ENCODE results near the gene CDC34. TPM values are rescaled to one million over a fixed set of nuclear protein-coding genes. Genes with fewer than 3 reads are reported as not detected.
A peak's percentile ranks its signal among the peaks of the same experiment; 100 is the strongest.

The CDC34 gene
- polyA plus RNA-seq, 2 of the 4 experiments (the other 2 are of a cell fraction) = 37.4 to 62.6 TPM

DNA sequence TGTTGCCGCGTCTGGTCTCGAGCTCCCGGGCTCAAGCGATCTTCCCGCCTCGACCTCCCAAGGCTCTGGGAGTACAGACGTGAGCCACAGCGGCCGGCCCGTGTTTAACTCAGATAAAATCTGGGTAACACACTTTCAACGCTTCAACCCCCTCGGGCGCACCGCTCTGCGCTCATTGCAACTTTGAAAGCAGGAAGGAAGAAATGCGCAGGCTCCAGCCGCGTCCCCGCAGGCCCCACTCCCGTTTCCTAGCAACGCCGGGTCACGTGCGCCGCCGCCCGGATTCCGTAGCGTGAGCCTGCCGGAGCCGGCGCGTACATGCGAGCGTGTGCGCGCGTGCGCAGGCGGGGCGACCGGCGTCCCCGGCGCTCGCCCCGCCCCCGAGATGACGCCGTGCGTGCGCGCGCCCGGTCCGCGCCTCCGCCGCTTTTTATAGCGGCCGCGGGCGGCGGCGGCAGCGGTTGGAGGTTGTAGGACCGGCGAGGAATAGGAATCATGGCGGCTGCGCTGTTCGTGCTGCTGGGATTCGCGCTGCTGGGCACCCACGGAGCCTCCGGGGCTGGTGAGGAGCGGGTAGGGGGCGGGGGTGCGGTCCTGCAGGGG lies 40.7 kb downstream of the CDC34 start, which contains the start of gene BSG:
TSS of gene BSG (plus strand) at position 457 of the 603 bp plus-strand sequence. CDS start at position 496, 39 bp downstream.
- FAIRE-seq (no peak), ATAC-seq (peak; percentile 64 to 65), DNase-seq (ENCODE audit: low read depth in 1 of 2, low spot score in 1 of 2) (peak; percentile 91 to 97)
- no peaks in the 10 kb centered on the region for H3K9me3 ChIP-seq
- CTCF ChIA-PET = interaction anchor here (1.1 kb wide), 1 partner anchor 40 kb away, joined by 6 read pairs; no protein-coding TSS in a partner anchor
- WGBS (ENCODE audit: missing lambda C conversion rate) = 1% methylated on average over 20 of the region's 79 CpGs
- TF ChIP-seq HOXA7 (CRISPR knock-in tag; IDR thresholded peaks at IDR 0.05) (no peak), CEBPB (IDR thresholded peaks at IDR 0.05) (no peak), JUN (IDR thresholded peaks at IDR 0.05) (peak; percentile 61 to 83; a peak in 4 of 5 replicates), EHMT2 (IDR thresholded peaks at IDR 0.05; ENCODE audit: low read depth) (no peak), HES2 (IDR thresholded peaks at IDR 0.05) (no peak), NFE2L2 (conservative IDR thresholded peaks at IDR 0.05; ENCODE audit: low read length) (no peak), SMC3 (IDR thresholded peaks at IDR 0.05) (no peak), EHF (CRISPR knock-in tag; IDR thresholded peaks at IDR 0.05) (no peak), REST (IDR thresholded peaks at IDR 0.05) (no peak), ATOH8 (CRISPR knock-in tag; IDR thresholded peaks at IDR 0.05; ENCODE audit: low read depth) (no peak), HDAC2 (IDR thresholded peaks at IDR 0.05) (no peak), CHD4 (IDR thresholded peaks at IDR 0.05; ENCODE audit: borderline replicate concordance) (no peak), HEYL (CRISPR knock-in tag; IDR thresholded peaks at IDR 0.05) (no peak), USF2 (IDR thresholded peaks at IDR 0.05) (peak; percentile 91), TP53 (CRISPR knock-in tag; IDR thresholded peaks at IDR 0.05) (0 out of 2 replicates have a peak, but pooled peaks have one; percentile 22), BHLHE40 (IDR thresholded peaks at IDR 0.05; ENCODE audit: low read depth, low read length) (peak; percentile 91), NPAS2 (CRISPR knock-in tag; IDR thresholded peaks at IDR 0.05; ENCODE audit: borderline replicate concordance) (peak; percentile 70), GATA3 (IDR thresholded peaks at IDR 0.05; ENCODE audit: borderline replicate concordance) (peak; percentile 51; the same call in 1 of the 2 replicates), ZSCAN20 (CRISPR knock-in tag; IDR thresholded peaks at IDR 0.05) (no peak), RNF2 (IDR thresholded peaks at IDR 0.05; ENCODE audit: borderline replicate concordance, low read depth) (no peak), POLR2A (IDR thresholded peaks at IDR 0.05; ENCODE audit: low read length) (peak; percentile 96), ESRRA (IDR thresholded peaks at IDR 0.05; ENCODE audit: borderline replicate concordance, low read length) (no peak), RFX5 (IDR thresholded peaks at IDR 0.05) (no peak)
- TF ChIP-seq, protein P1, sequence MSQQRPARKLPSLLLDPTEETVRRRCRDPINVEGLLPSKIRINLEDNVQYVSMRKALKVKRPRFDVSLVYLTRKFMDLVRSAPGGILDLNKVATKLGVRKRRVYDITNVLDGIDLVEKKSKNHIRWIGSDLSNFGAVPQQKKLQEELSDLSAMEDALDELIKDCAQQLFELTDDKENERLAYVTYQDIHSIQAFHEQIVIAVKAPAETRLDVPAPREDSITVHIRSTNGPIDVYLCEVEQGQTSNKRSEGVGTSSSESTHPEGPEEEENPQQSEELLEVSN (IDR thresholded peaks at IDR 0.05; ENCODE audit: borderline replicate concordance, low read depth) = peak; percentile 52; the same call in 1 of the 2 replicates
- TF ChIP-seq, protein P2, sequence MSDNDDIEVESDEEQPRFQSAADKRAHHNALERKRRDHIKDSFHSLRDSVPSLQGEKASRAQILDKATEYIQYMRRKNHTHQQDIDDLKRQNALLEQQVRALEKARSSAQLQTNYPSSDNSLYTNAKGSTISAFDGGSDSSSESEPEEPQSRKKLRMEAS (IDR thresholded peaks at IDR 0.05) = peak; percentile 68
- TF ChIP-seq, protein P3, sequence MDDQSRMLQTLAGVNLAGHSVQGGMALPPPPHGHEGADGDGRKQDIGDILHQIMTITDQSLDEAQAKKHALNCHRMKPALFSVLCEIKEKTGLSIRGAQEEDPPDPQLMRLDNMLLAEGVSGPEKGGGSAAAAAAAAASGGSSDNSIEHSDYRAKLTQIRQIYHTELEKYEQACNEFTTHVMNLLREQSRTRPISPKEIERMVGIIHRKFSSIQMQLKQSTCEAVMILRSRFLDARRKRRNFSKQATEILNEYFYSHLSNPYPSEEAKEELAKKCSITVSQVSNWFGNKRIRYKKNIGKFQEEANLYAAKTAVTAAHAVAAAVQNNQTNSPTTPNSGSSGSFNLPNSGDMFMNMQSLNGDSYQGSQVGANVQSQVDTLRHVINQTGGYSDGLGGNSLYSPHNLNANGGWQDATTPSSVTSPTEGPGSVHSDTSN (IDR thresholded peaks at IDR 0.05) = no peak
- TF ChIP-seq, protein P4, sequence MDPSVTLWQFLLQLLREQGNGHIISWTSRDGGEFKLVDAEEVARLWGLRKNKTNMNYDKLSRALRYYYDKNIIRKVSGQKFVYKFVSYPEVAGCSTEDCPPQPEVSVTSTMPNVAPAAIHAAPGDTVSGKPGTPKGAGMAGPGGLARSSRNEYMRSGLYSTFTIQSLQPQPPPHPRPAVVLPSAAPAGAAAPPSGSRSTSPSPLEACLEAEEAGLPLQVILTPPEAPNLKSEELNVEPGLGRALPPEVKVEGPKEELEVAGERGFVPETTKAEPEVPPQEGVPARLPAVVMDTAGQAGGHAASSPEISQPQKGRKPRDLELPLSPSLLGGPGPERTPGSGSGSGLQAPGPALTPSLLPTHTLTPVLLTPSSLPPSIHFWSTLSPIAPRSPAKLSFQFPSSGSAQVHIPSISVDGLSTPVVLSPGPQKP (IDR thresholded peaks at IDR 0.05; ENCODE audit: low read depth, low read length) = no peak
- TF ChIP-seq, protein P5, sequence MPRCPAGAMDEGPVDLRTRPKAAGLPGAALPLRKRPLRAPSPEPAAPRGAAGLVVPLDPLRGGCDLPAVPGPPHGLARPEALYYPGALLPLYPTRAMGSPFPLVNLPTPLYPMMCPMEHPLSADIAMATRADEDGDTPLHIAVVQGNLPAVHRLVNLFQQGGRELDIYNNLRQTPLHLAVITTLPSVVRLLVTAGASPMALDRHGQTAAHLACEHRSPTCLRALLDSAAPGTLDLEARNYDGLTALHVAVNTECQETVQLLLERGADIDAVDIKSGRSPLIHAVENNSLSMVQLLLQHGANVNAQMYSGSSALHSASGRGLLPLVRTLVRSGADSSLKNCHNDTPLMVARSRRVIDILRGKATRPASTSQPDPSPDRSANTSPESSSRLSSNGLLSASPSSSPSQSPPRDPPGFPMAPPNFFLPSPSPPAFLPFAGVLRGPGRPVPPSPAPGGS (IDR thresholded peaks at IDR 0.05) = peak; percentile 94
- H3K4me1 ChIP-seq = peaks cover 29% of the 10 kb centered on the region
- H3K4me3 ChIP-seq = peak within 1 kb of the TSS; percentile 96
- H3K27ac ChIP-seq = peak within 1 kb of the TSS; percentile 97 to 100
- POLR2A ChIA-PET = interaction anchor here (0.6 to 2.2 kb wide), 9 partner anchors 10 to 181 kb away, joined by 3 to 16 read pairs (median 4); partner anchors contain the start of genes CDC34, FSTL3 and RNF126
- peak within 1 kb of the TSS; percentile 83 for H3K4me2 ChIP-seq
